GM19351 (cell line): ENCODE data around the gene PDE9A.

Experiments
- ATAC-seq: cut with Tn5 transposase; IDR thresholded peaks from one replicate; pipeline ENCODE4 v1.9.1; 2021; ENCODE audit warnings: mild to moderate bottlenecking, moderate library complexity; ENCODE audit not compliant: unreplicated experiment

PDE9A gene

GRCh38 chr21:42655796-42656770 lies 2.7 kb downstream of the PDE9A start:
- ATAC-seq: no peak

DNA sequence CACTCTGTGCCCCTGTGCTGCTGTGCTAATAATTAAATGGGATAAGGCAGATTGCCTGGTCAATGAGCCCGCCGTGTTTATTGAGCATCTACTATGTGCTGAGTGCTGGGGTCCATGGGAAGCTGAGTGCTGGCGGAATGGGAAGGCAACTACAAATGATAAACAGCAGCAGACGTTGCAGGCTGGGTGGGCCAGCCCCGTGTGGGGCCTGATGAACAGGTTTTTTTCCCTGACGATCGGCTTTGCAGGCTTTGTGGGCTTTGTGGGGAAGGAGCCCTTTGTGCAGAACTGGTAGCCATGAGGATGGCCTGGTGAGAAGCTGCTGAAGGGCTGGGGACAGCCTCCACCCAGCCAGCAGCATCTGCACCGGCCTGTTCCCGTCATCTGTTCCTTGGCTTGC lies 3.5 kb downstream of the PDE9A start:
- no peak for ATAC-seq

DNA sequence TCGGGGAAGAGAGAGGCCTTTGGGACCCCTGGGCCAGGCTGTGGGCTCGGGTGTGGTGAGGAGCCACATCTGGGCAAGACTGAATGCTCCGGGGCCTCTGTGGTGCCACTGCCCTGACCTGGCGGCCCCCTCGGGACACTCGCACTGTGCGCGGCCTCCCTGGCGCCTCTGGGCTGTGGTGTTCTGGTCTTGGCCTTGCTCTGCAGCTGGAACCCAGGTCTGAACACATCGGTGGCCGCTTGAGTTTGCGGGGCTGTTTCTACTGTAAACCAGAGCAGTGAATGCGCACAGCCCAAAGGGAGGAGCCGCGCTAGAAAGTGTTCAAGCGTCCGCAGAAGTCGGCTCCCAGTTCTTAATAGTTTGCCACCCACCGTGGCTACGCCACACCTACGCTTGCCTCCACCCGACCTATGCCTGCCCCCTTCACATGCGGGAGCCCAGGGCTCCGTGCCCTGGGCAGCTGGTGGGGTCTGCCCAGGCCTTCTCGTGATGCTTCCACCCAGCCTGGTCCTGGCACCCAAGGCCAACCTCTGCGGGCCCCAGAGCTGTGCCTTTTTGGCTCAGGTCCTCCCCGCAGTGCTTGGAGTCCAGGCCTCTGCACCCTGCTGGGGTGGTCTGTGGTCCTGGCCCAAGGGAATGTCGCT lies 4.4 kb downstream of the PDE9A start:
- no peak for ATAC-seq

DNA sequence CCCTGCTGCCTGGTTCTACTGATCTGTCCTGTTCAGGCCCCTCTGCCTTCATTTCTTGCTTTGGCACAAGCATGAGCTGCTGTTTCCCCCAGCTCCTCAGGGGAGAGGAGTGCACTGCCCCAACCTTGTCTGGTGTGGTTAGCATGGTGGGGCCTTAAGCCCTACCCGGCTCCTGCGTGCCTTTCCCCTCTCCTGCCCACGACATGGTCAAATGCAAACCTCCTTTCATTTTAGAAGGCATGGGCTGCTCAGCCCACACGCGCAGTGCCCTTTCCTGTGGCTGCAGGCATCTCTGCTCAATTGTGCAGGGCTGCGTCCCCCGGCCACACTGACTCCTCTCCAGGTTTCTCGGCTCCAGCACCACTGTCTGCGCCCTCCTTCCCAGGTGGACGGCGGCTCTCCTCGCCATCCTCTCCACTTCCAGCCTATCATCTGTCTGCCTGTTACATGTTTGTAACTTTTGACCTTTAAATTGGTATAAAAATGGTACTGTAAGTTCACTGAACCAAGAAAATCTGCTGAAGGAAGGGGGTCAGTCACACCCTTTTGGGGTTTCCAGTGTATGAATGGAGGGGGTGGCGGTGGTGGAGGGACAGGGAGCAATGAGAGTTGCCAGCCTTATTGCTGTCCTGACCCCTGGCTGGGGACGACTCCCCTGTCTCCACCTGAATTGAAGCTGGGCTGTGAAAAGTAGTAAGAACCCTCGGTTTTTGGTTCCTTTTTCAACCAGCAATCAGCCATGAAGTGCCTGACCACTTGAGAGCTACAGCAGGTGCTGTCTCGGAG lies 5.1 kb downstream of the PDE9A start:
- no peak for ATAC-seq

GRCh38 chr21:42659416-42660117 lies 6.1 kb downstream of the PDE9A start:
- no peak for ATAC-seq

- no peak for ATAC-seq
Observed at GRCh38 chr21:42660118-42660470, 6.7 kb downstream of the PDE9A start.

DNA sequence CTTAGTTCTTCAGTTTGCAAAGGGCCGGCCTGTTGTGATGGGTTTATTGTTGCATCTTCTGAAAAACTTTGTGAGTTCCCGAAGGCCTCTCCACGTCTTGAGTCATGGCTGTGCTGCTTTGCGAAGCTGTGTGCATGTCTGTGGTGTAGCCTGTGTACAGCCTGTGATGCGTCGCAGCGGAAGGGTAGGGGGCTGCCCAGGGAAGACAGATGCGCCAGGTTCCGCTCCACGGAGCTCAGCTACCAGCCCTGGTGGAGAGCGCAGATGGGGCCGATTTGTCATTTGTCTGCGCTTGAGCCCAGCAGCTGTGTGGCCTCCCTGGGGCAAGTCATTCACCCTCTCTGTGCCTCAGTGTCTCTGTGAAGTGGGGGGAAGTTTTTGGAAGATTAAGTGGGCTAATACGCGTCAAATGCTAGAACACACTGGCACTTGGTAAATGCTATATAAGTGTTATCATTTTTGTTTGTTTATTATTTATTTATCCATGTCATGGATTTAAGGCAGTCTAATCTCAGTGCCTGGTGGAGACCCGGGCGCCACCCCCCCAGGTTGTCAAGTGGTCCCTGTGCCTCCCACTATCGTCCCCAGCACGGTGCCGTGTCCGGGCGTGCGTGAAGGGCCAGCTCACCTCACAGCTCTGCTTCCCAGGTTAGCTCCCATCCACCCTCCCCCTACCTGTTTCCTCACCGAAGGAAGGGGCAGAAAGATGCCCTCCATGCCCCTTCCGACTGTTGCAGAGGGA lies 8.4 kb downstream of the PDE9A start:
- ATAC-seq: no peak

- no peak for ATAC-seq
Observed at GRCh38 chr21:42662430-42663199, 9.2 kb downstream of the PDE9A start.

GRCh38 chr21:42663200-42663750 lies 9.9 kb downstream of the PDE9A start:
- ATAC-seq: no peak

GRCh38 chr21:42663860-42664535 lies 10.6 kb downstream of the PDE9A start:
- no peak for ATAC-seq

DNA sequence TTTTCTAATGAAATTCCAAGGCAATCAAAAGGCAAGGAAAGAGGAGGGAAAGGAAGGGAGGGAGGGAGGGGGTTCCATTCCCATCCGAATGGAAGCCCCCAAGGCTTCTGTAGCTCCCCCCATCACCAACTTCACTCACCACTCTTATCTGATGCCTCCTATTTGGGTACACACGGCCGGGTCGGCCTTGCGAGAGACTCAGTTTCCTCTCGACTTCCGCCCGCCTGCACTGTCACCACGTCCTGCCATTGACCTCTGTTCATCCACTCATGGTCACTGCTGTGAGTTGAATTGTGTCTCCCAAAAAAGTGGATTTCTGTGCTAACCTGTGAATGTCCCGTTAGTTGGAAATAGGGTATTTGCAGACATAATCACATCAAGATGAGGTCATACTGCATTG lies 11.2 kb downstream of the PDE9A start:
- no peak for ATAC-seq

DNA sequence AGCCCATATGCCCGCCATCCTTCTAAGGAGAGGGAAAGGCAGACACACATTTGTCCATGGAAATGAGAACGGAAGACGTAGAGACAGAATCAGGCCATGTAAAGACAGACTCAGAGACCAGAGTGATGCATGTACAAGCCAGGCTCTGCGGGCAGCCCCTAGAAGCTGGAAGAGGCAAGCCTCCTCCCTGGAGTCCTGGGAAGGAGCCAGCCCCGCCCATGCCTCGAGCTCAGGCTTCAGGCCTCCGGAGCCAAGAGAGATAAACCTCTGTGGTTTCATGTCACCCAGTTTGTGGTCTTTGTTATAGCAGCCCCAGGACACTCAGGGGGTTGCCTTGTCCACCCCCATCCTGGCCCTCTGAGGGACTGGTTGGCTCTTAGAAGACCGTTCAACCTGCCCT lies 11.6 kb downstream of the PDE9A start:
- no peak for ATAC-seq

- ATAC-seq: no peak
Observed at GRCh38 chr21:42665484-42665883, 12.1 kb downstream of the PDE9A start.

DNA sequence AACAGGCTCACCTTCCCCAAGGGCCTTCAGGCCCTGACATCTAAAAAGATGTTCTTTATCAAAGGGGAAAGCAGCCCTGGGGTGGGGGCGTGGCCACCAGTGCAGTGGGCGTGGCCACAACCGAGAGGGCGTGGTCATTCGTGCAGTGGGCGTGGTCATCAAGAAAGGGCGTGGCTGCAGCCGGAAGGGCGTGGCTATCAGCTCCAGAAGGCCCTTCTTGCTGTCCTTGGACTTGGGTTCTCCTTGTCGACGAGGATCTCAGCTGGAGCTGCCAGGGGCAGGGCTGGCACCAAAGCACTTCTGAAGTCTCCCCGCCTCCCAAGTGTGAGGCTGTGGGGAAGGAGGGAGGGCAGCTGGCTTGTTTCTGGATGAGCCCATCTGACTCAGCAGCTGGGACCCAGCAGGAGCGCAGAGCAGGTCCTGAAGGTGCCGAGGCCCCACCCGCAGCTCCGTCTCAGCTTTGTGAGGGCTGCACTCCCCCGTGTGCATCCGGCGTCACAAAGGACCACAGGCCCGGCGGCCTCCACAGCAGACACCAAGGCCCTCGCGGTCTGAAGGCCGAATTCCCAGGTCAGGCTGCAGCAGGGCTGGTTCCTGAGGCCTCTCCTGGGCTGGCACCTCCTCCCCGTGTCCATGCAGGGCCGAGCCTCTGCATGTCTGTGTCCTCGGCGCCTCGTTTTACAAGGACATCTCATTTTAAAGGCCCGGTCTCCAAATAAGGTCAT lies 12.8 kb downstream of the PDE9A start:
- no peak for ATAC-seq

DNA sequence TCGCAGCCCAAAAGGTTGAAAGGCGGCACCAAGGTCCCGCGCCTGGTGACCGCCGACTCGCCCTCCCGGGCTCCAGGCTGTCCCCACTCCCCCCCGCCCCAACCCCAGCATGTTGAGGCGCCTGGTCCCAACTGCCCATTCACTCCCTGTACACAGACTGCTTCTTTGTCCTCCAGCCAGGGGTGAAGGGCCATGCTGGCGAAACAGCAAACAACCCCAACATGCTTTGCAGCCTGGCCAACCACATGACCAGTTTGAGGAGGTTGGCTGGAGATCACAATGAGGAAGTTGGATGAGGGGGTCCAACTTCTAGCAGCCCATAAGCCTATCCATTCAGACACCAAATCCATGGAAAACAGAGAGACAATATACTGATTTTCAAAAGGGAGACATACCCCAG lies 13.5 kb downstream of the PDE9A start:
- no peak for ATAC-seq

DNA sequence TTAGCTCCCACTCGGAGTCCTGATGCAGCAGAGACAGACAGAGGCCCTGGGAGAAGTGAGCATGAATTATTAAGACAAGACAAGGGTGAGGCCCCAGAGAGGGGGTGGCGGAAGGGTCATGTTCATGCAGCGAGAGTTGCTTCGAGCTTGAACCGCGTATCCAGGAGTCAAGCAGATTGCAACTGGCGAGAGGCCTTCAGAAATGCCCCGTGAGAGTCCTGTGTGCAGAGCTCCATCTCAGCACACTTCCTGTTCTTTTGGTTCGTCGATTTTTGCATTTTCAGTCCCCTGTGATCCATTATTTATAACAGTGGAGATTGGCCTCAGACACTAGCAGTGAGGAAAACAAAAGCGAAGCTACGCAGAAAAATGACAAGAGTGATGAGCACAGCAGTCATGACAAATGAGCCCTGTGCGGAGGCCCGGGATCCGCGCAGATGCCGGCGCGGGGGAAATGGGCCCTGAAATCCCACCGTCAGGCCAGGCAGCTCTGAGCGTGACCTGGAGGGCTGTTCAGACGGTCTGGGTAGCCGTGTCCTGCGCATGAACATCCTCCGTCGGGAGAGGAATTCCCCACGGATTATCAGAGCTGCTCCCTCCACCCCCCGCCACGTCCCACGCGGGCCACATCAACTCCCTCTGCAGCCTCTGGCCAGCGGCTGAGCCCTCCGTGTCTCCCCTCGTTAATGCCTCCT lies 15.0 kb downstream of the PDE9A start:
- no peak for ATAC-seq

DNA sequence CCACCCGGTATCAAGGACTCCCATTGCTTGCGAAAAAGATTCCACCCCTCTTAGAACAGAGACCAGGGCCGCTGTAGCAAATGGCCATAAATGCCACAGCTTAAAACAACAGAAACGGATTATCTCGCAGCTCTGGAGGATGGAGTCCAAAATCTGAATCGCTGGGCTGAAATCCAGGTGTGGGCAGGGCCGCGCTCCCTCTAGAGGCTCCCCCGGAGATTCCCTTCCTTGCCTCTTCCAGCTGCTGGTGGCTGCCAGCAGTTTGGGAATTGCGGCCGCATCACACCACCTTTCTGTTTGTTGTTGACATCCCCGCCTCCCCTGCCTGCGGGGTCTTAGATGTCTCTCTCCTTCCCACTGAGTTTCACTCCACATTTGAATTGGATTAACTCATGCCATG lies 15.6 kb downstream of the PDE9A start:
- ATAC-seq: no peak
